HG03025 (cell line): ENCODE measurements around the gene RPL27.
A peak's percentile ranks its signal among the peaks of the same experiment; 100 is the strongest.
"Not testable (repeated sequence)": the region's sequence is repeated elsewhere in the genome, so short reads cannot be mapped to it uniquely, and the experiment has no call there.

Experiments
- ATAC-seq: cut with Tn5 transposase; IDR thresholded peaks from one replicate; pipeline ENCODE4 v1.9.1; 2021; ENCODE audit warnings: mild to moderate bottlenecking, moderate library complexity; ENCODE audit not compliant: unreplicated experiment, low FRiP score

The RPL27 gene

GRCh38 chr17:42997984-42998938 is at the start of gene RPL27:
TSS of gene RPL27 (plus strand) at chr17:42998419. CDS start at chr17:42998751, 332 bp downstream.
- peak; percentile 80 for ATAC-seq

- no peak for ATAC-seq
Observed at GRCh38 chr17:42950044-42950783, 48.0 kb upstream of the RPL27 start.

GRCh38 chr17:42953669-42954068 is 44.5 kb upstream of the RPL27 start:
- no peak for ATAC-seq

GRCh38 chr17:42964161-42964932 is 33.9 kb upstream of the RPL27 start, which contains the start of gene AARSD1:
TSS of gene AARSD1 (minus strand) at chr17:42964454. CDS start at chr17:42964440, 14 bp downstream.
- peak; percentile 70 for ATAC-seq

- ATAC-seq = no peak
Observed at GRCh38 chr17:42967925-42968324, 30.3 kb upstream of the RPL27 start.

- no peak for ATAC-seq
Observed at GRCh38 chr17:42969001-42969581, 29.1 kb upstream of the RPL27 start.

- ATAC-seq = no peak
Observed at GRCh38 chr17:42971589-42971988, 26.6 kb upstream of the RPL27 start.

GRCh38 chr17:42973323-42973722 is 24.9 kb upstream of the RPL27 start:
- ATAC-seq = not testable (repeated sequence)

GRCh38 chr17:42975265-42975664 is 23.0 kb upstream of the RPL27 start:
- ATAC-seq = no peak

GRCh38 chr17:42975701-42976100 is 22.5 kb upstream of the RPL27 start:
- not testable (repeated sequence) for ATAC-seq

- no peak for ATAC-seq
Observed at GRCh38 chr17:42979511-42980273, 18.5 kb upstream of the RPL27 start, which contains the start of gene PTGES3L. TSS of gene PTGES3L (minus strand) at chr17:42980080. CDS start at chr17:42980053, 27 bp downstream.

GRCh38 chr17:42980274-42980765 is 17.9 kb upstream of the RPL27 start, which contains the start of gene RUNDC1:
TSS of gene RUNDC1 (plus strand) at chr17:42980565. CDS start at chr17:42980577, 12 bp downstream.
- no peak for ATAC-seq

- no peak for ATAC-seq
Observed at GRCh38 chr17:42980766-42981397, 17.3 kb upstream of the RPL27 start.

GRCh38 chr17:42982266-42982665 is 16.0 kb upstream of the RPL27 start:
- no peak for ATAC-seq

GRCh38 chr17:42985225-42985624 is 13.0 kb upstream of the RPL27 start:
- no peak for ATAC-seq

- ATAC-seq = no peak
Observed at GRCh38 chr17:42989141-42989540, 9.1 kb upstream of the RPL27 start.

- no peak for ATAC-seq
Observed at GRCh38 chr17:42989726-42990652, 8.2 kb upstream of the RPL27 start.
